ENCODE results near the gene CEP63.

CEP63 gene

DNA sequence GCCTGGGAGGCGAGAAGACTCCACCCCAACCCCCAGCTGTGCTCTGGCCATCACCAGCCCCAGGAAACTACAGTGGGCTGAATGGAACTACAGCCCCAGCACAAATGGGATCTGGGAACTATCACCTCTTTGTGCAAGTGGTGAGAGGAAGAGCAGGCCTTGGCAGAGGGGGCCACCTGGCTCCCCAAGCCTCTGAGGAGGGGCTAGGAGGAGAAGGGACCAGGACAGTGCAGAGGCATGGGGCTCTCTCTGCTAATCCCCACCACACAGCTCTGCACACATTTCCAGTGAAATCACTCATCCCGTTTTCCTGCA is 133.4 kb downstream of the CEP63 start:
- H3K4me3 ChIP-seq (ENCODE audit: low read depth, low read length) = no peak overlapping the region
- no peak for DNase-seq (ENCODE audit: low read depth)
- TF ChIP-seq POLR2A (IDR thresholded peaks at IDR 0.05; ENCODE audit: extremely low read depth, insufficient read length) = no peak
- TF ChIP-seq, protein P1, sequence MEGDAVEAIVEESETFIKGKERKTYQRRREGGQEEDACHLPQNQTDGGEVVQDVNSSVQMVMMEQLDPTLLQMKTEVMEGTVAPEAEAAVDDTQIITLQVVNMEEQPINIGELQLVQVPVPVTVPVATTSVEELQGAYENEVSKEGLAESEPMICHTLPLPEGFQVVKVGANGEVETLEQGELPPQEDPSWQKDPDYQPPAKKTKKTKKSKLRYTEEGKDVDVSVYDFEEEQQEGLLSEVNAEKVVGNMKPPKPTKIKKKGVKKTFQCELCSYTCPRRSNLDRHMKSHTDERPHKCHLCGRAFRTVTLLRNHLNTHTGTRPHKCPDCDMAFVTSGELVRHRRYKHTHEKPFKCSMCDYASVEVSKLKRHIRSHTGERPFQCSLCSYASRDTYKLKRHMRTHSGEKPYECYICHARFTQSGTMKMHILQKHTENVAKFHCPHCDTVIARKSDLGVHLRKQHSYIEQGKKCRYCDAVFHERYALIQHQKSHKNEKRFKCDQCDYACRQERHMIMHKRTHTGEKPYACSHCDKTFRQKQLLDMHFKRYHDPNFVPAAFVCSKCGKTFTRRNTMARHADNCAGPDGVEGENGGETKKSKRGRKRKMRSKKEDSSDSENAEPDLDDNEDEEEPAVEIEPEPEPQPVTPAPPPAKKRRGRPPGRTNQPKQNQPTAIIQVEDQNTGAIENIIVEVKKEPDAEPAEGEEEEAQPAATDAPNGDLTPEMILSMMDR (IDR thresholded peaks at IDR 0.05; ENCODE audit: low read depth, low read length) = no peak
- TF ChIP-seq MYC (IDR thresholded peaks at IDR 0.05; ENCODE audit: low read depth, low read length) = no peak
- TF ChIP-seq, protein P2, sequence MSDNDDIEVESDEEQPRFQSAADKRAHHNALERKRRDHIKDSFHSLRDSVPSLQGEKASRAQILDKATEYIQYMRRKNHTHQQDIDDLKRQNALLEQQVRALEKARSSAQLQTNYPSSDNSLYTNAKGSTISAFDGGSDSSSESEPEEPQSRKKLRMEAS (IDR thresholded peaks at IDR 0.05; ENCODE audit: low read depth, low read length) = no peak

DNA sequence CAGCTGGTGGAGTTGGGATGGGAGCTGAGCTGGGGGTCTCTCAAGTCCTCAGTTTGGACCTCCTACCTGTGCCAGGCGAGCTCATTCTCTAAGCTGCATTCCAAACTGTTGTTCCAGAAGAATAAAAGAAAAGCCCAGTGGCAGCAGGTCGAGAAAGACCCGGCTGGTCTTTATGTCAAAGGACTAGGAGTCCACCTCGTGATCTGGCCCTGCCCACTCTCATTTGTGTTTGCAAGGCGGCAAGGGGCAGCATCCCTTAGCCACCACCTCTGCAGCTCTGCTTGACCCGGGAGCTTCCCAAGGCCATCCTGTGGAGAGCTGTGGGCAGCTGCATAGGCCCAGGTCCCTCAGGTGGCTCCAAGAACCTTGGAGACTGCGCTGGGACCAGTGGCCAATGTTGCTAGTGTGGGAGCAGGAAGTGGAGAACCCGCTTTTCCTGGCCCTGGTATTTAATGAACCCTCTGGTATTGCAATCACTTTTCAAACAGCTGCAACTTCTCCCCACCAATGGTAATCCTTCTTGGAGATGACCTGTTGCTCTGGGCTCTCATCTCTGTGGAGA is 134.1 kb downstream of the CEP63 start:
- TF ChIP-seq, protein P1 (IDR thresholded peaks at IDR 0.05; ENCODE audit: low read depth, low read length) = no peak
- TF ChIP-seq POLR2A (IDR thresholded peaks at IDR 0.05; ENCODE audit: extremely low read depth, insufficient read length) (no peak), MYC (IDR thresholded peaks at IDR 0.05; ENCODE audit: low read depth, low read length) (no peak)
- TF ChIP-seq, protein P2 (IDR thresholded peaks at IDR 0.05; ENCODE audit: low read depth, low read length) = no peak
- no peak for DNase-seq (ENCODE audit: low read depth)

DNA sequence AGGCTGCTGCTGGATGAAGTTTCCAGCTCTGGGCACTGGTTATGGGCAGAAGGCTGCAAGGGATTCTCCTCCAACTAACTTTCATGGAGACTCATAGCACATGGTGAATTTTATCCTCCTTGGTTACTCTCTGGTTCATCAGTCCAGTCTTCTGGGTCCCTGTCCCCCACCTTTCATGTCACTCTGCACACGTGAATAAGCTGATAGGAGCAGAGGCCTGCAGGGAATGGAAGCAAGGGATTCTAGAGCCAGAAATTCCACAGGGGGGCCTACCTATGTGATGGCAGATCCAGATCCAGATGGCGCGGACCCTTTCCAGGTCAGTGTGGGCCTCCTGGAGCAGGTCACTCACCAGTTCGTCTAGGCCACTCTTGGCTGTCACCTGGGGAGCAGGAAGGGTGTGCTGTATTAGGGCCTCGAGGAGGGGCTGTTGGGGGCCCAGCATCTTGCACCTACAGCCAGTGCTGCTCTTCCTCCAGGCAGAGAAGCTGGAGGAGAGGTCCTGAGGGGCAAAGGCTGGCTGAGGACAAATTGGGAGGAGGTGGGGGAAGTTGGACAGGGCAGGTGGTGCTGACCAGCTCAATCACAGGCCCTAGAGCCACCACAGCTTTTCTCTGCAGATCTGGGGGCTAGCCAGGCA is 134.7 kb downstream of the CEP63 start:
- DNase-seq (ENCODE audit: low read depth) = no peak
- no peak overlapping the region for H3K4me3 ChIP-seq (ENCODE audit: low read depth, low read length)
- TF ChIP-seq, protein P2 (IDR thresholded peaks at IDR 0.05; ENCODE audit: low read depth, low read length) = no peak
- TF ChIP-seq, protein P1 (IDR thresholded peaks at IDR 0.05; ENCODE audit: low read depth, low read length) = no peak
- TF ChIP-seq MYC (IDR thresholded peaks at IDR 0.05; ENCODE audit: low read depth, low read length) = no peak
- TF ChIP-seq POLR2A (IDR thresholded peaks at IDR 0.05; ENCODE audit: extremely low read depth, insufficient read length) = no peak

More for the DNA sequence above, 134.1 kb downstream of the CEP63 start:
- no peak overlapping the region for H3K4me3 ChIP-seq (ENCODE audit: low read depth, low read length)

DNA sequence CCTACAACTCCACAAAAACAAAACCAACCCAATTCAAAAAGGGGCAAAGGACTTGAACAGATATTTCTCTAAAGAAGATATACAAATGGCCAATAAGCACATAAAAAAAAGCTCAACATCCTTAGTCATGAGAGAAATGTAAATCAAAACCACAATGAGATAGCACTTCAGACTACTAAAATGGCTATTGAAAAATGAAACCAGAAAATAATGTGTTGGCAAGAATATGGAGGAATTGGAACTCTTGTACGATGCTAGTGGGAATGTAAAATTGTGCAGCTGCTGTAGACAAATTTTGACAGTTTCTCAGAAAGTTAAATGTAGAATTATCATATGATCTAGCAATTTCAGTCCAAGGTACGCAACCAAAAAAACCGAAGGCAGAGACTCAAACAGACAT is 136.0 kb downstream of the CEP63 start:
- no peak for TF ChIP-seq MYC (IDR thresholded peaks at IDR 0.05; ENCODE audit: low read depth, low read length)
- no peak for TF ChIP-seq POLR2A (IDR thresholded peaks at IDR 0.05; ENCODE audit: extremely low read depth, insufficient read length)
- TF ChIP-seq, protein P2 (IDR thresholded peaks at IDR 0.05; ENCODE audit: low read depth, low read length) = no peak
- TF ChIP-seq, protein P1 (IDR thresholded peaks at IDR 0.05; ENCODE audit: low read depth, low read length) = no peak
- no peak overlapping the region for H3K4me3 ChIP-seq (ENCODE audit: low read depth, low read length)
- DNase-seq (ENCODE audit: low read depth) = no peak

DNA sequence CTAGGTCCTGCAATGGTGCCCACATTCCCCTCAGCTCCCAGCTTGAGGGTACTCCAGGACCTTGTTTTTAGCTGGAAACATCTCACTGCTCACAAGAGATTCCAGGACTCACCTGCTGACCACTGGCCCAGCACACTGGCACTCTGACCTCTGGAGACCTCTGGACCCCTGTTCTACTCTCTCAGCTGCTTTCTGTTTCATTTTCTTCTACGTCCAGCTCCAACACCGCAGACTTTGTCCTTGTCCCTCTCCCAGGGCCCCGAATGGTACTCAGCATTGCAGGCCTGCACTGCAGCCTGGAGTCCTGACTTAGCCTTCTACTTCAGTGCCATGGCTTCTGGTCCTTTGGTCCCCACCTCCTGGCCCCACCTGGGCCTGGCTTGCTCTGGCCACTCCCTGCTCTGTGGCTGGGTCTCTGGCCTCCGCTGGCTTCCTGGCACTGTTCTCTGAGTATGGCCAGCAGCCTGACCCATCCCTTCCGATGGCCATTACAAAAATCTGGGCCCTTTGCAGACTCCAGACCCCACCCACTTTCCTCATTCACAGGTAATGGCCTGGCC is 137.0 kb downstream of the CEP63 start:
- H3K4me3 ChIP-seq (ENCODE audit: low read depth, low read length) = no peak overlapping the region
- TF ChIP-seq, protein P1 (IDR thresholded peaks at IDR 0.05; ENCODE audit: low read depth, low read length) = no peak
- TF ChIP-seq MYC (IDR thresholded peaks at IDR 0.05; ENCODE audit: low read depth, low read length) = no peak
- no peak for TF ChIP-seq POLR2A (IDR thresholded peaks at IDR 0.05; ENCODE audit: extremely low read depth, insufficient read length)
- TF ChIP-seq, protein P2 (IDR thresholded peaks at IDR 0.05; ENCODE audit: low read depth, low read length) = no peak
- no peak for DNase-seq (ENCODE audit: low read depth)

Measured in NB4 (cell line).